Ureter (tissue), 1 donor: ENCODE results near the gene ZNF700. TPM values are rescaled to one million over a fixed set of nuclear protein-coding genes. Genes with fewer than 3 reads are reported as not detected.
"Not testable (repeated sequence)": the region's sequence is repeated elsewhere in the genome, so short reads cannot be mapped to it uniquely, and the experiment has no call there.

Experiments
- DNase-seq: peaks from one replicate; pipeline ENCODE4 v3.0.0-alpha.2; 2020; ENCODE audit warnings: low spot score
- total RNA-seq: library from RNA; stranded (reverse); gene quantifications from one replicate; pipeline ENCODE4 v1.2.4, GENCODE V29; 2023
- donor health status: DM: yes; HTN: yes; CAD: no.

Gene ZNF700
- total RNA-seq, 1 donor from 2014 or later = 27.0 TPM

DNA sequence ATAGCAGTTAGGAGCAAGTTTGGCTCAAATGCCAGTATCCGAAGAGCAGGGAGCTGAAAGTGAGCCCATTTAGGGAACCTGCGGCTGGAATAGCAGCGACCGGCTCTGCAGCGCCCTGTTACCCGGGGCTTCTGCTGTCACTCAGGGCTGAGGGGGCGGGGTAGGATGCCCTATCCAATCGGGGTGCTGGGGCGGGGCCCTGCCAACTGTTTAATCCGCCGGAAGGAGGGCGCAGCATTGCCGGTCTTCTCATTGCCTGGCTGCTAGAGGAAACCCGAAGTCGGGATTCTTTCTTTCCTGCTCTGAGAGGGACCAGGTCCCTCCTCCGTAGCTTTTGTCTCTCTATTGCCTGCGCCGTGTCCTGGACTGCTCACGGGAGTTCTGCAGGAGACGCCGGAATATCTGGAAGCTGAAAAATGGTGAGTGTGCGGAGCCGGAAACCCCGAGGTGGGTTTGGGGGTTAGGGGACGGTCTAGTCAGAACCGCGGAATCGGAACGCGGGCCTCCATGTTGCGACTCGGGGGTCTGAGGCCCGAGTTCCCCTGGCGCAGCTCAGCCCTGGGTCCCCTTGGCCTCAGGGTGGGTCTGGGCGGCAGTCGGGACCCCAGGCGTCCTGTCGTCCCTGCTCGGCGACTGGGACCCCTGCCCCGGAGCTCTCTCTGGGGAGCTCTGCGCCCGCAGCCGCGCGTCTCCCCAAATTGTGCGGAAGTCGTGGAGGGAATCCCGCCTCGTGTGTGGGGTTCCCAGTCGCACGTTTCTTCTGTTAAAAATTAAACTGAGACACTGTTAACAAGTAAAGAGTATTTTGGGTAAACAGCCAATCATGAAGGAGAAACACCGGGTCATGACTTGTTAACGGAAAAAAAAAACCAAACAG, 62.7 kb downstream of the ZNF700 start:
- DNase-seq = peak; percentile 97

GRCh38 chr19:11989112-11989456, 64.2 kb downstream of the ZNF700 start:
- DNase-seq = no peak

GRCh38 chr19:11991921-11992320, 67.0 kb downstream of the ZNF700 start:
- not testable (repeated sequence) for DNase-seq

GRCh38 chr19:11995174-11995573, 70.3 kb downstream of the ZNF700 start:
- DNase-seq = no peak

Other genes starting within 250 kb of the ZNF700 start
- 21.5 TPM for gene ZNF823, start 186.2 kb upstream of the ZNF700 start, total RNA-seq
- 17.9 TPM for gene ZNF441, start 158.1 kb upstream of the ZNF700 start, total RNA-seq
- gene ZNF491, start 126.6 kb upstream of the ZNF700 start, total RNA-seq = 2.3 TPM
- gene ZNF440, start 110.8 kb upstream of the ZNF700 start, total RNA-seq = 74.7 TPM
- gene ZNF439, start 76.4 kb upstream of the ZNF700 start, total RNA-seq = 25.3 TPM
- gene ZNF69, start 37.3 kb upstream of the ZNF700 start, total RNA-seq = 17.9 TPM
- gene ZNF763, start 39.9 kb downstream of the ZNF700 start, total RNA-seq = 8.7 TPM
- 20.0 TPM for gene ZNF433, start 110.6 kb downstream of the ZNF700 start, total RNA-seq
- gene ZNF878, start 127.9 kb downstream of the ZNF700 start, total RNA-seq = 1.1 TPM
- gene ZNF844, start 139.6 kb downstream of the ZNF700 start, total RNA-seq = 20.1 TPM
- gene ZNF20, start 215.2 kb downstream of the ZNF700 start, total RNA-seq = 2.6 TPM
- 13.3 TPM for gene ZNF625, start 231.6 kb downstream of the ZNF700 start, total RNA-seq
- gene ZNF136, start 238.0 kb downstream of the ZNF700 start, total RNA-seq = 15.3 TPM